GM12801 (cell line): ENCODE measurements around the gene ARHGAP15.

Experiments used
- TF ChIP-seq, protein P1 (sequence below): IDR thresholded peaks from one replicate; pipeline ENCODE4 v1.5.1; 2011; ENCODE audit warnings: control low read depth; ENCODE audit not compliant: insufficient read length; ENCODE audit errors: extremely low read depth

ARHGAP15 gene

DNA sequence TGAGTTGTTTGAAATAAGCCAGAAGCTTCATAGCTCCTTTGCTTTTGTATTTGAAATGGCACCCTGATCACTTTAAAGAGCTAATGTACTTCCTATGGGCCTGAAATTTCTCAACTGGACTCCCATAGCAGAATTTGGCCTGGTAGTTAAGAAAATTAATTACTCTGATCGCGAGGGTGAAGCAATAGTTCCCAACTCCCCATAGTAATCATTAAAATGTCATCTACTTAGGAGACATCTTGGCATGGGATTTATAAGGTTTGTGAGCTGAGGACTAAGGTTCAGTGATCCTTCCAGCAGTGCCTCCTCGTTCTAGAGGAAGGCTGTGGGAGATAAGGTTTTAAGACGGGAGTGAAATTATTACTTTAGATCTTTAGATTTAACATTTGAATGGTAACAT lies 581.0 kb downstream of the ARHGAP15 start:
- TF ChIP-seq, protein P1, sequence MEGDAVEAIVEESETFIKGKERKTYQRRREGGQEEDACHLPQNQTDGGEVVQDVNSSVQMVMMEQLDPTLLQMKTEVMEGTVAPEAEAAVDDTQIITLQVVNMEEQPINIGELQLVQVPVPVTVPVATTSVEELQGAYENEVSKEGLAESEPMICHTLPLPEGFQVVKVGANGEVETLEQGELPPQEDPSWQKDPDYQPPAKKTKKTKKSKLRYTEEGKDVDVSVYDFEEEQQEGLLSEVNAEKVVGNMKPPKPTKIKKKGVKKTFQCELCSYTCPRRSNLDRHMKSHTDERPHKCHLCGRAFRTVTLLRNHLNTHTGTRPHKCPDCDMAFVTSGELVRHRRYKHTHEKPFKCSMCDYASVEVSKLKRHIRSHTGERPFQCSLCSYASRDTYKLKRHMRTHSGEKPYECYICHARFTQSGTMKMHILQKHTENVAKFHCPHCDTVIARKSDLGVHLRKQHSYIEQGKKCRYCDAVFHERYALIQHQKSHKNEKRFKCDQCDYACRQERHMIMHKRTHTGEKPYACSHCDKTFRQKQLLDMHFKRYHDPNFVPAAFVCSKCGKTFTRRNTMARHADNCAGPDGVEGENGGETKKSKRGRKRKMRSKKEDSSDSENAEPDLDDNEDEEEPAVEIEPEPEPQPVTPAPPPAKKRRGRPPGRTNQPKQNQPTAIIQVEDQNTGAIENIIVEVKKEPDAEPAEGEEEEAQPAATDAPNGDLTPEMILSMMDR, result no peak

DNA sequence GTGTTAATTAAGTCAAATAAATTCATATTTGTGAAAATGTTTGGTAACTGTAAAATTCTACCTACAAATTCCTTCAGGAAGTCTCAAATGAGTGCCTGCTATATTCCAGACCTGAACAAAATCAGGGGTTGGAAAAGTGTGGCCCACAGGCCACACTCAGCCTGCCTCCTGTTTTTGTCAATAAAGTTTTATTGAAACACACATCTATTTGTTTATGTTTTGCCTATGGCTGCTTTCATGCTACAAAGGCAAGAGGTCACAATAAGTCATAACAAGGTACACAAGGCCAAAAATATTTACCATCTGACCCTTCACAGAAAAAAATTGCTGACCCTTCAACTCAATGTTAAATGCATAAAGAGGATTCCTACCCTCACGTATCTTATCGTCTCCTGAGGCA lies 581.7 kb downstream of the ARHGAP15 start:
- TF ChIP-seq, protein P1, result no peak

DNA sequence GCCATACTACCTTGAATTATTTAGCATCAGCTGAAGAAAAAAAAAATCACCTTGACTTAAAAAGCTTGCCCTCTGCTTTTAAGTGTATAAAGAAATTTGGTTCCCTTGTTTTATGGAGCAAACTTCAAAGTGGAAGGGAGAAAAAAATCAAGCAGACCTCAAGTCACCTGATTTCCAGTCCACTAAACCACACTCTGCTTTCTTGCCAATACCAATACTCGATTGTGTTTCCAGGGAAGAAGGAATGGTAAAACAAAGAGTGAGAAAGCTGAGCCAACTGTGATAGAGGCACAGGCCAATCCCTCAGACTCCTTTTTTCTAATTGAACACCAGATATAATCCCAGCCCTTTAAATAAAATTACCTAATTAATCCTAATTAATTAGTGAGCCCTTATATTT lies 587.3 kb downstream of the ARHGAP15 start:
- TF ChIP-seq, protein P1, result no peak

DNA sequence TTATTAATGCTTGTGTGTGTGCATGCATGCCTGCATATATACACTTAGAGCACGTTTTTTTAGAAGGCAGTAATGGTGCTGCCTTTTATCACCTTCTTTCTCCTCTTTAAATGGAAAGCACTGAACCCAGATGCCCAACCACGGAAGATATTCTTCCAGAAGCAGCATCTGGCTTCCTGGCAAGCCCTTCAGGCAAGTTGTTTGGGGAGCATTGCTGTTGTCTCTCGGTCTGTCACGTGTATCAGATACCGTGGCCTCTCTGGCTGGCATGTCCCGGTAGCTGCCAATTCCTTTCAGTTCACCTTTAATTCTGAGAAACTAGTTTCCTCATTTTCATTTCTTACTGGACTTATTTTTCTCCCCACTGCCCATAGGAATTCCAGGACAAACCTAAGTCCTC lies 587.8 kb downstream of the ARHGAP15 start:
- TF ChIP-seq, protein P1, result no peak

DNA sequence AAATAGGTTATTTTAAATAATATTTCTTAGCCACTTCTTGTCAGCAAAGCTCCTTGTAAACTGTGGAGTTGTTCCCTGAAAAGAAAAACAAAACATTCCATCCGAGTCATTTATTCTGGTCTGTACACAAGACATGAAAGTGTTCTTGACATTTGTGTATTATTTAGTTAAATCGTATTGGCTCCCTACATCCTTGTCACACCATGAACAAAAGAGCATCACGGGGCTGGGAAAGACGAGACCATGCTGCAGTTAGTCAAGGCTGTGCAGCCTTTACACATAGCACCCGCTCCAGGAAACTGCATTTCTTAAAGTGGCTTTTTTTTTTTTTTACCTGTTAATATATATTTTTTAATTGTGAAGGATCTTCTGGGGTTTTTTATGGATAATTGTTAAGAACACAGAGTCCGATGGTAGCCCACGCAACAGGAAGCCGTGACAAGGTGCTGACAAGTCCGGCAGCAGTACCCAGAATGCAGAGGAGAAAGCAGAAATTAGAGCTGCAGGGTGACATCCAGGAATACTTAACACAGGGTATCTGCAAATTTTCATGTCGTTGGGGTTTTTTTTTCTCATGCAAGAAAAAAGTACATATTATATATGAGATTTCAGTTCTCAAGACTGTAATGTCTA lies 588.4 kb downstream of the ARHGAP15 start:
- TF ChIP-seq, protein P1, result no peak

DNA sequence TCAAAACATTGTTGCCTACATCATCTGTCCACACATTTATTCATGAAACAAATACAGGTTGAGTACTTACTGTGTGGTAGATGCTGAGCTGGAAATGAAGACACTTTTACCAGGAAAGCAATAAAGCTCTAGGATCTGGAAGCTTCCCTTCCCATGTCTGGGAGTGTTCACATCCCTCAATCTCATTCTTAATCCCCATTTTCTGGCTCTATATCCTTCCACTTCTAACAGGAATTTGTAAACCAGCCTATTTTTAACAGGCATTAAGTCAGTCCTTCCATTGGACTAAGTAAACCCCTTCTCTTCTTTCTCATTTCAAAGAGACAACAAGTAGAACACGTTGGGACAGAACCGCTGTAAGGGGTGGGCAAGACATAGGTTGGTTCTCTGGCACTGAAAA lies 589.5 kb downstream of the ARHGAP15 start:
- TF ChIP-seq, protein P1, result no peak

DNA sequence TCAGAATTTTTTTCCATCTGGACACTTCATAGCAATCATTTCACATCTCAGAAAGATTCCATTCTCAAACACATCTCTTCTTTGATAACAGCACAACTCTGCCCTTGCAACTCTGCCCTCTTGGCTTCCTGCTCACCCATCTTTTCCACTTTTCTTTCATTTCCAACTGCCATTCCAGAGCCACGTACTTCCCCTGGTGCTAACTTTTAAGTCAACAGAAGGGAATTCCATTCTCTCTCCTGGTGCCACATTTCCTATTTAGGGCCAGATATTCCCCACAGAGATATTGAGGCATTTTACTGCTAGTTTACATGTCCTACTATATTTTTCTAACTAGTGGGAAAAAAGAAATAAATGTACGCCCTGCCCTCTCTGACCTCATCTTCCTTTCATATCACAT lies 590.2 kb downstream of the ARHGAP15 start:
- TF ChIP-seq, protein P1, result no peak
